GM10847 (cell line): ENCODE results near the gene ARL8B.

ENCODE experiments used
- POLR2A ChIP-seq: IDR thresholded peaks from 2 replicates; pipeline ENCODE4 v1.6.1; 2011; ENCODE audit not compliant: insufficient read length; ENCODE audit errors: extremely low read depth

Gene ARL8B

GRCh38 chr3:5102532-5102931, 19.6 kb upstream of the ARL8B start:
- no peak for TF ChIP-seq POLR2A

DNA sequence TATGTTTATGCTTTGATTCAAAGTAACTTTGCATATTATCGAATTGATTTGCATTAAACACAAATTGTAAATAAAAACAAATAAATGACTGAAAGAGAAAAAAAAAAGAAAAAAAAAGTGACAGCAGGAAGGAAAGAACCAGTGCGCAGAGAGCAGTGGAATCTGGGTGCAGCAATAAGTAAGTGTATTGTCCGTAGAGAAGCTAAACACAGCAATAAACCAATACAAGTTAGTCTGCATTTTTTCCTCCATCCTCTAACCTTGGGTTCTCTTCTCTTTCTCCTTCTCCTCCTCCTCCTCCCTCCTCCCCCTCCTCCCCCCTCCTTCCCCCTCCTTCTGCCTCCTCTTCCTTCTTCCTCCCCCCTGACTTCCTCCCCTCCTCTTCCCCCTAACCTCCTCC, 18.3 kb upstream of the ARL8B start:
- TF ChIP-seq POLR2A: no peak

DNA sequence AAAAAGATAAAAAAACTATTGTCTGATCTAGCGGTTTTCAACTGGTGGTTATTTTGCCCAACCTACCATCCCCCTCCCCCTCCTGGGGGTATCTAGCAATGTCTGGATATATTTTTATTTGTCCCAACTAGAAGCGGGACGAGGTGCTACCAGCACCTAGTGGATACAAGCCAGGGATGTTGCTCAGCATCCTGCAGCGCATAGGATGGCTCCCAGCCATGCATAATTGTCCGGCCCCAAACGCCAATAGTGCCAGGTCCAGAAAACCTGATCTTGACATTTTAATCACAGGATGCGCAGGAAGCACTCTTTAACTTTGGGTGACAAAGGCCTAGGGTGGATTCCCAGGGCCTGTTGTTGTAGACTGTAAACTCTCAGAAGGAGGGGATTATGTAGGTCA, 17.0 kb upstream of the ARL8B start:
- no peak for TF ChIP-seq POLR2A

DNA sequence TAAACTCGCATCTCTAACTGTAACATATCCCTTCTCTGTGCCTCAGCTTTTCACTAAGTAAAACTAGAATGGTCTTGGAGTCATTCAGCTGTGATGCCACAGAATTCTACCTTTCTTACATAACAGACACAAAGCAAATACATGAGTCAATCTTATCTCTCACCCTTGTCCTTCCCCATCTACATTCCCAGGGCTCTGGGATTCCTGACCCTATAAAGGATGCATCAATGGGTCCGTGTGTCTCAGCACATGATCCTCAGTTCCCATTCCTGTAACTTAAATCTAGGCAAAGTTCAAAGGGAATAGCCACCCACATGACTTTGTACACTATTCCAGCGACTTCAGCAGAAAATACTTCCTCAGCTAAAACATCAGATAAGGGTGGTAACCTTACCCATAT, 11.8 kb upstream of the ARL8B start:
- TF ChIP-seq POLR2A: no peak

DNA sequence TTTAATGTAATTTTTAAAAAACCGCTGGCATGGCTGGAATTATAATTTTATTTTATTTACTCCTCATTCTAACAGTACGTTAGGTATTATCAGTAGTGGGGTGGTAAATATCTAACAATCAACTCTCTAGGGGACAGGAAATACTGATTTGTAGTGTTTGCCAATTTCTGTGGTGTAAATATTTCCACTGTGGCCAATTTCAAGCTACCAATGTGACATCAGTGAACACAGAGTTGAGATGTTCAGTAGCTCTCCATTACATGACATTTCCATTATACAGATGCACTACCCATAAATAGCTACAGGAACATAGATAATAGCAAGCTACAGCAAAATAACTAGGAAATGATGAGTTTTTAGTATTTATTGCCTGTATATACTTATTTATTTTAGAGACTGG, 10.0 kb upstream of the ARL8B start:
- no peak for TF ChIP-seq POLR2A

- TF ChIP-seq POLR2A: no peak
Observed at GRCh38 chr3:5115506-5116162, 6.5 kb upstream of the ARL8B start.

DNA sequence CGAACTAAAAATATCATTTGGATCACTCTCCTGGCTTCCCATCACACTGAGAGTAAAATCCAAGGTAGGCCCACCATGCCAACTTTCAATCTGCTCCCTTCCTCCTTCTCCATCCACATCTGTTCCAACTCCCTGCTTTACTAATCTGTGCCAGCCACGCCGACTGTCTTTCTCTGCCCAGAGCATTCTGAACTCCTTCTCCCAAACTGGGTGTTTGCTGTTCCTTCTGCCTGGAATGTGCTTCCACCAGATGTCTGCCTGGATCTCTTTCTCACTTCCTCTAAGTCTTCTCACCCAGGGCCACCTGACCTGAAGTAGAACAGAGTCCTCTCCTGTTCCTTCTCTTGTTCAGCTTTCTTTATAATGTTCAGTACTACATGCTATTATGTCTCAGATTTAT, 5.6 kb upstream of the ARL8B start:
- TF ChIP-seq POLR2A: no peak

GRCh38 chr3:5120446-5120845, 1.6 kb upstream of the ARL8B start:
- no peak for TF ChIP-seq POLR2A

GRCh38 chr3:5122741-5123706, 932 bp downstream of the ARL8B start:
- TF ChIP-seq POLR2A: no peak

DNA sequence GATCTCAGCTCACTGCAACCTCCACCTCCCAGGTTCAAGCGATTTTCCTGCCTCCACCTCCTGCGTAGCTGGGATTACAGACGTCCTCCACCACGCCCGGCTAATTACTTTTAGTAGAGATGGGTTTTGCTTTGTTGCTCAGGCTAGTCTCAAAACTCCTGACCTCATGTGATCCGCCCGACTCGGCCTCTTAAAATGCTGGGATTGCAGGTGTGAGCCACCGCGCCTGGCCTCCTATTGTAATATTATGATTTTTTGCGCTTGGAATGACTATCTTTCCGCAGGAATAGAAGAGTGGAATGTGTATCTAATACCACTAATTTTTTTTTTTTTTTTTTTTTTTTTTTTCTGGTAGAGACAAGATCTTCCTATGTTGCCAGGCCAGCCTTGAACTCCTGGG, 1.8 kb downstream of the ARL8B start:
- TF ChIP-seq POLR2A: no peak

DNA sequence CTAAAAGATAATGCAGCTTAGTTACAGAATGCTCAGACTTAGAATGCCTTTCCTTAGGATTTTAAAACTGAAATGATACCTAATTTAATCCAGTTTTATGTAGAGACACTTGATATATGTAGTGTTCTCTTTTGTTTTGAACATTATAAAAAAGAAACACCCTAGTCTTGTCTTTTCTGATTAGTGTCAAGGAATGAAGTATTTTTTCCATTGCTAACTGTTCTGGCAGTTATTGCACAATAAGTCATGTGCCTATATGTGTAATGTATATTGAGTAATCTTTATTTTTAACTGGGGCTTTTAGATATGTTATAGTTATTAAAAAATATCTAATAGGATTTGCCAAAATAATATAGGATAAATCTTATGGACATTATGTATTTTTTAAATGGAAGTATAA, 4.5 kb downstream of the ARL8B start:
- TF ChIP-seq POLR2A: no peak

DNA sequence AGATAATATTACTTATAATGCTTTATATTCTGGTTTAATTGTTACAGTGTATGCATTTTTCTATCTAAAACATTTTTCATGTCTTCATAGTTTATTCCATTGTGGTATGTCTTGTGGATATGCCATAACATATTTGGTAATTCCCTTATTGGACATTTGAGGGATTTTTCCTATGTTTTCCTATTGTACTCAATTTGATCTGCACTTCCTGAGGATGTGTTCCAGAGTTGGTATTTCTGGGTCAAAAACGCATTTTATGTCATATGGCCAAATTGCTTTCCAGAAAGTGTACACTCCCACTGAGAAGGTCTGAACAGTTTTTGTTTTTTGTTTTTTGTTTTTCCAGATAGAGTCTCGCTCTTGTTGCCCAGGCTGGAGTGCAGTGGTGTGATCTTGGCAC, 6.8 kb downstream of the ARL8B start:
- no peak for TF ChIP-seq POLR2A

GRCh38 chr3:5133239-5134018, 11.3 kb downstream of the ARL8B start:
- no peak for TF ChIP-seq POLR2A

- TF ChIP-seq POLR2A: no peak
Observed at GRCh38 chr3:5134019-5134391, 11.9 kb downstream of the ARL8B start.

- no peak for TF ChIP-seq POLR2A
Observed at GRCh38 chr3:5134499-5134898, 12.4 kb downstream of the ARL8B start.

DNA sequence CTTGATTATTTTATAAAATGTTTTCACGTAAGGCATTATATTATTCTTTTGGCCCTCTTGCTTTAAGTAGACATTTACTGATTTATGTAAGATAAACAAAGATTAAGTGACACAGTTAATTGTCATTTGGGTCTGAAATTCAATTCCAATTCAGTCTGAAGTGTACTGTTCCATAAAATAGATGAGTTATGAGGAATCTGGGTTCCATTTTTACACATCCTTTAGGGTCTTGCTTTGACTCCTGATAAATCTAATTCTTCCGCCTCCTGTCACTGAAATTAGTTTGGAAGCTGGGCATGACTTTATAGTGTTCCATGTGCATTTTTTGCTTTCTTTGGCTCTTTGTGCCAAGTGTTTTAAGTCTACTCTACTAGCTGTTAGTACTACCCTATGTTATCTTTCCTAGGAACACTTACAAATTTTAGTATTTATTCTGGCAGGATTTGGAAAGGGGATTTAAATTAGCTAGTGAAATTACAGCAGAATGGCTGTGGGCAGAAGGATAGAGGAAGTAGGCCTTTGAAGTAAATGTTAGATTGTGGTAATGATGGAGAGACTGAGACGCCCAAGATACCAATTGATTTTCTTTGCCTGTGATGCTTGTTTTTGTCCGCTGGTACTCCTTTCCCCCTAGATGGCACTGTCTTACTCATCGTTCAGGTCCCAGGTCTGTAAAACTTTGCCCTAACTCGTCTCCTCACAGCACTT, 14.3 kb downstream of the ARL8B start:
- TF ChIP-seq POLR2A: no peak

DNA sequence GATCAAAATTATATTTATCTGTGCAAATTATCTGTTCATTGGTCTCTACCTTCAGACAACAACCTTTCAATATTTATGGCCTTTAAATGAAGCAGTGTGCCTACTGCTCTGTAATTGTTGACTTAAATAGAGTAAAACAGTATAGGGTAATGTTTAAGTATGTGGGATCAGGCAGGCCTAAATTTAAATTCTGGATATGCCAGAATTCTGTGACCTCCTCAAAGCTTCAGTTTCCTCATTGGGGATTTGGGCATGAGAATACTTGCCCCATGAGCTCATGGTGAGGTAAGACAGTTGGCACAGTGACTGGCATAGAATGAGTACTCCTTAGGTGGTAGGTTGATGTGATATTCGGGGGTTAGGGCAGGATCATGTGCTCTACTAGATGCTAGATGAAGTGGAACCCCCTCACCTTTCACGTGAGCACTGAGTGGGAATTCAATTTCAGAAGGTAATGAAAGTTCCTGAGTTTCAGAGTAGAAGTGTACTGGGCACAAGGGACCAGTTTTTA, 14.9 kb downstream of the ARL8B start:
- TF ChIP-seq POLR2A: no peak
